ENCODE measurements around the gene KAT2B. TPM values are rescaled to one million over a fixed set of nuclear protein-coding genes. Genes with fewer than 3 reads are reported as not detected.

Gene KAT2B
- total and polyA plus RNA-seq, 2 of the 13 experiments (the other 11 are each of a cell fraction or from before 2014, with no cell fraction given), result 0.97 to 1.7 TPM

DNA sequence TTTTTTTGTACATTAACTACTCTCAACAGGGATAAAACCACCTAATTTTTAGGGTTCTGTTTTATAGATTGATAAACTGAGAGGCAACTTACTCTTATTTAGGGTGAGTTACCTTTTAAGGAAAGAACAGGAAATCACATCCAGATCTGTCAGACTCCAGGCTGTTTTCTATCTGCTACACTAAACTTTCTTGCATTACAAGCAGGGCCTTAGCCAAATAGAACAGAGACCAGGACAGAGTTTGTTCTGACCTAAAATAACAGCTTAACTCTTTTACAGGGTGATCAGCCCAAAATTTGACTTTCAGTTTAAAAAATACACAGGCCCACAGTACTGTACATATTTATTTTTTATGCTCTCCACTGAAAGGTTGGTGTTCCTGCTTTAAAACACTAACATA is 107.1 kb downstream of the KAT2B start (continued):
- TF ChIP-seq ZSCAN21 (CRISPR knock-in tag; IDR thresholded peaks at IDR 0.05; ENCODE audit: borderline replicate concordance) (no peak), HNRNPUL1 (IDR thresholded peaks at IDR 0.05; ENCODE audit: low read depth, low read length) (no peak), ZNF101 (CRISPR knock-in tag; IDR thresholded peaks at IDR 0.05; ENCODE audit: borderline replicate concordance, low read depth) (no peak), POGK (CRISPR knock-in tag; conservative IDR thresholded peaks at IDR 0.05) (no peak), NFATC3 (CRISPR knock-in tag; IDR thresholded peaks at IDR 0.05) (no peak)
- TF ChIP-seq, protein P1, sequence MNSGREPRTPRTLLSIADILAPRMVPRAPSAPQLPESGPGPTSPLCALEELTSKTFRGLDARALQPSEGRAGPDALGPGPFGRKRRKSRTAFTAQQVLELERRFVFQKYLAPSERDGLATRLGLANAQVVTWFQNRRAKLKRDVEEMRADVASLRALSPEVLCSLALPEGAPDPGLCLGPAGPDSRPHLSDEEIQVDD (CRISPR knock-in tag; IDR thresholded peaks at IDR 0.05; ENCODE audit: borderline replicate concordance), result no peak
- TF ChIP-seq, protein P2, sequence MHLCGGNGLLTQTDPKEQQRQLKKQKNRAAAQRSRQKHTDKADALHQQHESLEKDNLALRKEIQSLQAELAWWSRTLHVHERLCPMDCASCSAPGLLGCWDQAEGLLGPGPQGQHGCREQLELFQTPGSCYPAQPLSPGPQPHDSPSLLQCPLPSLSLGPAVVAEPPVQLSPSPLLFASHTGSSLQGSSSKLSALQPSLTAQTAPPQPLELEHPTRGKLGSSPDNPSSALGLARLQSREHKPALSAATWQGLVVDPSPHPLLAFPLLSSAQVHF (CRISPR knock-in tag; IDR thresholded peaks at IDR 0.05), result no peak

GRCh38 chr3:20148466-20148865 is 108.2 kb downstream of the KAT2B start:
- H3K27ac ChIP-seq (ENCODE audit: extremely low read length, insufficient read depth, low read length), result no peak overlapping the region
- H3K9ac ChIP-seq (ENCODE audit: insufficient read depth, low read depth, low read length), result no peak overlapping the region
- H3K4me2 ChIP-seq (ENCODE audit: low read depth, low read length), result no peak overlapping the region
- POLR2A ChIA-PET, result no interaction called here
- H3K27me3 ChIP-seq (ENCODE audit: control insufficient read depth in 1 of 2, insufficient read depth in 2 of 2, low read length in 2 of 2), result no peaks in the 10 kb centered on the region
- WGBS (ENCODE audit: low lambda C conversion rate), result 96% methylated on average over 10 of the region's 10 CpGs
- CTCF ChIA-PET (ENCODE audit: low intra/inter-chr PET ratio, low total read pairs), result no interaction called here
- DNase-seq (ENCODE audit: low spot score), result no peak
- H3K9me3 ChIP-seq (ENCODE audit: low read length), result no peaks in the 10 kb centered on the region
- no peaks in the 10 kb centered on the region for H3K4me1 ChIP-seq (ENCODE audit: insufficient read depth, low read length)
- no peaks in the 10 kb centered on the region for H4K20me1 ChIP-seq (ENCODE audit: insufficient read depth, low read length)
- no peak for TF ChIP-seq MEIS2 (CRISPR knock-in tag; IDR thresholded peaks at IDR 0.05)
- TF ChIP-seq, protein P3, sequence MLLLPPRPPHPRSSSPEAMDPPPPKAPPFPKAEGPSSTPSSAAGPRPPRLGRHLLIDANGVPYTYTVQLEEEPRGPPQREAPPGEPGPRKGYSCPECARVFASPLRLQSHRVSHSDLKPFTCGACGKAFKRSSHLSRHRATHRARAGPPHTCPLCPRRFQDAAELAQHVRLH (CRISPR knock-in tag; IDR thresholded peaks at IDR 0.05; ENCODE audit: borderline replicate concordance, low read depth), result no peak
- TF ChIP-seq ZNF280D (CRISPR knock-in tag; IDR thresholded peaks at IDR 0.05), result no peak
- TF ChIP-seq DBP (CRISPR knock-in tag; IDR thresholded peaks at IDR 0.05; ENCODE audit: not compliant biosample characterization), result no peak
- no peak for TF ChIP-seq ZNF317 (CRISPR knock-in tag; IDR thresholded peaks at IDR 0.05)
- TF ChIP-seq EEA1 (CRISPR knock-in tag; IDR thresholded peaks at IDR 0.05; ENCODE audit: borderline replicate concordance), result no peak
- BruUV-seq (replicated peaks), result no TSS peak
- H3K79me2 ChIP-seq (ENCODE audit: insufficient read depth, low read length), result no peaks in the 10 kb centered on the region
- in situ Hi-C loops (cut with HindIII; ENCODE audit: extremely low pct_ligation_motif_present, low pct_unique_long_range_greater_than_20kb) (no loop called here), intact Hi-C loops (cut with micrococcal nuclease; ENCODE audit: unreplicated experiment) (no loop called here)
- no peak overlapping the region for H3K4me3 ChIP-seq (replicated peaks in 1 of 3; ENCODE audit: insufficient read depth in 1 of 3, low read depth in 2 of 3, low read length in 3 of 3)
- no peak for ATAC-seq
- FAIRE-seq, result no peak
- no peak overlapping the region for H2AFZ ChIP-seq (ENCODE audit: low read length)
- no peaks in the 10 kb centered on the region for H3K36me3 ChIP-seq (replicated peaks in 1 of 2; ENCODE audit: control insufficient read depth in 1 of 2, insufficient read depth in 2 of 2, low read length in 2 of 2)
